Cardiac muscle cell (in vitro differentiated cells and primary cell): ENCODE data around the gene TCF7. TPM values are rescaled to one million over a fixed set of nuclear protein-coding genes. Genes with fewer than 3 reads are reported as not detected.
"Not testable (repeated sequence)": the region's sequence is repeated elsewhere in the genome, so short reads cannot be mapped to it uniquely, and the experiment has no call there.

Experiments used
- DNase-seq, 2 donors: peaks; one replicate each; pipeline versions ENCODE4 v3.0.0 to v3.0.0-alpha.2; 2010 to 2017; ENCODE audit warnings: low read depth in 1 of 2, low spot score in 1 of 2
- H3K27ac ChIP-seq: fragments of 200-600 bp; sonication (generic); 2 replicates; pipeline ENCODE4 v1.5.1; 2016
- H3K27me3 ChIP-seq: fragments of 200-600 bp; sonication (generic); 2 replicates; pipeline ENCODE4 v1.6.0; 2016; ENCODE audit warnings: control low read depth
- H3K36me3 ChIP-seq: fragments of 200-600 bp; sonication (generic); 2 replicates; pipeline ENCODE4 v1.5.1; 2016; ENCODE audit warnings: control low read depth
- H3K4me1 ChIP-seq: fragments of 200-600 bp; sonication (generic); 2 replicates; pipeline ENCODE4 v1.8.1; 2017; ENCODE audit warnings: low read depth, mild to moderate bottlenecking, mixed run types
- H3K4me3 ChIP-seq: fragments of 200-600 bp; sonication (generic); 2 replicates; pipeline ENCODE4 v1.5.1; 2016; ENCODE audit warnings: mild to moderate bottlenecking
- H3K9me3 ChIP-seq: fragments of 200-600 bp; sonication (generic); 2 replicates; pipeline ENCODE4 v1.5.1; 2017; ENCODE audit warnings: low read depth, mild to moderate bottlenecking, control low read depth
- CTCF ChIP-seq: IDR thresholded peaks from 2 replicates; pipeline ENCODE4 v1.5.1; 2012; ENCODE audit warnings: low read depth, mild to moderate bottlenecking, low read length
- polyA plus RNA-seq: library from polyadenylated mRNA; unstranded; fragments of >200 nt; fragmentation: Nextera tagmentation; extraction: Ambion mirVana; gene quantifications from 2 replicates; pipeline ENCODE4 v1.2.1, GENCODE V29; 2016
- total RNA-seq: library from RNA; depleted of rRNA; stranded (reverse); fragments of >200 nt; gene quantifications from 2 replicates; pipeline ENCODE4 v1.2.3, GENCODE V29; 2016

TCF7 gene
- total and polyA plus RNA-seq, 2 experiments from 2014 or later, result 6.8 to 28.9 TPM

- H3K9me3 ChIP-seq, result no peaks in the 10 kb centered on the region
- no peak overlapping the region for H3K4me3 ChIP-seq
- H3K36me3 ChIP-seq, result peaks cover 27% of the 10 kb centered on the region
- DNase-seq, result no peak
- no peaks in the 10 kb centered on the region for H3K27me3 ChIP-seq
- H3K27ac ChIP-seq, result peak overlapping the region; percentile 51
- no peak for TF ChIP-seq CTCF
- H3K4me1 ChIP-seq, result no peaks in the 10 kb centered on the region
Observed at GRCh38 chr5:134146651-134147518, 32.4 kb downstream of the TCF7 start.

GRCh38 chr5:134148316-134148715 is 33.8 kb downstream of the TCF7 start:
- no peaks in the 10 kb centered on the region for H3K9me3 ChIP-seq
- peaks cover 35% of the 10 kb centered on the region for H3K36me3 ChIP-seq
- no peak for TF ChIP-seq CTCF
- no peak for DNase-seq
- H3K27me3 ChIP-seq, result no peaks in the 10 kb centered on the region
- no peaks in the 10 kb centered on the region for H3K4me1 ChIP-seq
- H3K27ac ChIP-seq, result peak overlapping the region; percentile 25
- H3K4me3 ChIP-seq, result no peak overlapping the region

- no peak for DNase-seq
- TF ChIP-seq CTCF, result no peak
- Histone ChIP-seq H3K4me3 (no peak overlapping the region), H3K4me1 (no peaks in the 10 kb centered on the region), H3K27me3 (no peaks in the 10 kb centered on the region), H3K36me3 (peaks cover 41% of the 10 kb centered on the region), H3K27ac (no peak overlapping the region), H3K9me3 (no peaks in the 10 kb centered on the region)
Observed at GRCh38 chr5:134148986-134149539, 34.6 kb downstream of the TCF7 start.

GRCh38 chr5:134149571-134150303 is 35.3 kb downstream of the TCF7 start:
- Histone ChIP-seq H3K27ac (peak overlapping the region; percentile 24), H3K27me3 (no peaks in the 10 kb centered on the region)

DNA sequence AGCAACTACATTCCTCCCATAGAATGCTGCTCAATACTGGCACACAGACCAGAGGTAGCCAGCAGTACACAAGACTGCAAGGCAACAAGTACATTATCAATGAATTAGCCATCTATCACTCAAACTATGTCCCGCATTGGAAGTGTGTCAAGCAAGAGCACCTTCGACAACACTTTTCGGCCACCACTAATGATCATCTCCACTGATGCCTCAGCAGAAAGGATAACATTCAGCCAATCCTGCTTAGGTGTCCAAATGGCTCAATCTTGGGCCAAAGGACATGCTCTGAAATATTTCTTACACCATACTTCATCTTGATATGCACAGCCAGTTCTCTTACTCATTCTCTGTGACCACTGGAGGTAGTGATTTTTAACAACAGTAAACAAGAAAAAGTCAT is 37.2 kb downstream of the TCF7 start:
- H3K27me3 ChIP-seq, result no peaks in the 10 kb centered on the region
- H3K36me3 ChIP-seq, result peaks cover 59% of the 10 kb centered on the region
- H3K9me3 ChIP-seq, result no peaks in the 10 kb centered on the region
- H3K4me3 ChIP-seq, result no peak overlapping the region
- peak in 1 of 2 donors; percentile 41 for DNase-seq
- H3K4me1 ChIP-seq, result no peaks in the 10 kb centered on the region
- H3K27ac ChIP-seq, result no peak overlapping the region
- TF ChIP-seq CTCF, result no peak

More at GRCh38 chr5:134149571-134150303, 35.3 kb downstream of the TCF7 start:
- Histone ChIP-seq H3K36me3 (peaks cover 43% of the 10 kb centered on the region), H3K4me3 (no peak overlapping the region), H3K4me1 (no peaks in the 10 kb centered on the region), H3K9me3 (no peaks in the 10 kb centered on the region)
- DNase-seq, result peak in 1 of 2 donors; percentile 78
- TF ChIP-seq CTCF, result no peak

DNA sequence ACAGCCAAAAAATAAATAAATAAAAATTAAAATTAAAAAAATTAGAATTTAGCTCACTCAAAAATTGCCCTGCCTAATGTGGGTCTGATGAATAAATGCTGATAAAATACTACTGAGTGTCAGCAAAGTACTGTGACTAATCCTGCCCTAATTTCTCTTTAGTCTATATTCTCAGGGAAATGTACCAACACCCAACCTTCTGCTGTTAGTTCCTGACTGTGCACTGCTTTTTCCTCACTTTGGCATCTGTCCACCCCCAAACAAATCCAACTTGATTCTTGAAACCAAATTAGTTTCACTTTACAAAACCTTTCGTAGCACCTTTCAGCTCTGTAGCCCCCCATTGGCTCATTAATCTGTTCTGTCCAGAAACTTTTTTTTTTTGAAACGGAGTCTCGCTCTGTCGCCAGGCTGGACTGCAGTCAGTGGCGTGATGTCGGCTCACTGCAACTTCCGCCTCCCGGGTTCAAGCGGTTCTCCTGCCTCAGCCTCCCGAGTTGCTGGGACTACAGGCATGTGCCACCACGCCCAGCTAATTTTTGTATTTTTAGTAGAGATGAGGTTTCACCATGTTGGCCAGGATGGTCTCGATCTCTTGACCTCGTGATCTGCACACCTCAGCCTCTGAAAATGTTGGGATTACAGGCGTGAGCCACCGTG is 37.8 kb downstream of the TCF7 start:
- DNase-seq, result peak in 1 of 2 donors; percentile 46
- not testable (repeated sequence) for H3K4me3 ChIP-seq, H3K9me3 ChIP-seq, H3K27me3 ChIP-seq, H3K27ac ChIP-seq, H3K4me1 ChIP-seq
- H3K36me3 ChIP-seq, result peaks cover 65% of the 10 kb centered on the region
